GM11168 (cell line): ENCODE measurements around the gene RALA.

Experiments
- in situ Hi-C: fragments of 300-500 bp; cut with MboI; formaldehyde crosslinking; loops from one replicate; pipeline ENCODE4 v1.12.0; 2022; ENCODE audit warnings: low sequenced_read_pairs; ENCODE audit not compliant: unreplicated experiment

Gene RALA

DNA sequence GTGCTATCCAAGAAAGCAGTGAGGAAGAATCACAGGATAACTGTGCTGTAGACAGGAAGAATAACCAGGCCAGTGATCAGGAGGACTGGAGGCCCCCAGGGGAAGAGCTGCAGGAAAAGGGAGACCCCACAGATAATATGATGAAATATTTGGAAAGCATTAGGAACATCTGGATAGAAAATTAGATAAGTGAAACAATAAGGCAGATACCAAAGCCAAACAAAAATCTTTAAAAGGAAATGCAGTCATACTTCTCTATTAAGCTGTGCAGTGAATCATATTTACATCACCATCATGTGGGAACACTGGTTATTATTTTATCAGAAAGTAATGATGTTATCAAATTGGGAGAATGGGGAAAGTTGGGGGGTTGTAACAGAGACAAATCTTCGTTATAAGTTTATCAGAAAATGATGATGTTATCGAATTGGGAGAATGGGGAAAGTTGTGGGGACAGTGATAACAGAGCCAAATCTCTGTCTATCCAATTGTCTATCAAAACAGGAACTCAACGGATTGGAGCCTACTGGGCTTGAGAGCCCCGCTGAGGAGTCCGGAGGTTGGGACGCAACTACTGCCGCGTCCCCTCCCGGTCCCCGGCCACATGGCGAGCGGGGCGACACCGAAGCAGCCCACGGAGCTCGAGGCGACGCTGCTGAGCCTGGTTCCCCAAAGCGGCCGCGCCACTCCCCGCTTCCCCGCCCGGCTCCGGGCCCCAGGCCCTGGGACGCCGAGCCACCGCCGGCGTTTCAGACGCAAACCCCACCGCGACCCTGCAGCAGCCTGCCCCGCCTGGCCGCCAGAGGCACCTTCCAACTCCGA is 14.0 kb upstream of the RALA start:
- in situ Hi-C loops = no loop called here

DNA sequence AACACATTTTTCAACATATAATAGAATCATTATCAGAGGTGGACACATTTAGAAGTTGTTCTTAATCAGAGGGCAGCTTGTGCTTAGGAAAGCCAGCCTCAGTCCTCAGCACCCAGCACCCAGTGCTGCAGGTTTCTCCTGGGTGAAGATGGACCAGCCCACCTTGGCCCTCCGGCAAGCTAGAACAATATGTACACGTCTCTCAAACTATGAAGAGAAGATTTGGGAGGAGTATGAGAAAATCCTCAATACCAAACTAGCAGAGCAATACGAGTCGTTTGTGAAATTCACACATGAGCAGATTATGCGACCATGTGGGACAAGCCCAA is 13.5 kb upstream of the RALA start:
- in situ Hi-C loops = no loop called here

DNA sequence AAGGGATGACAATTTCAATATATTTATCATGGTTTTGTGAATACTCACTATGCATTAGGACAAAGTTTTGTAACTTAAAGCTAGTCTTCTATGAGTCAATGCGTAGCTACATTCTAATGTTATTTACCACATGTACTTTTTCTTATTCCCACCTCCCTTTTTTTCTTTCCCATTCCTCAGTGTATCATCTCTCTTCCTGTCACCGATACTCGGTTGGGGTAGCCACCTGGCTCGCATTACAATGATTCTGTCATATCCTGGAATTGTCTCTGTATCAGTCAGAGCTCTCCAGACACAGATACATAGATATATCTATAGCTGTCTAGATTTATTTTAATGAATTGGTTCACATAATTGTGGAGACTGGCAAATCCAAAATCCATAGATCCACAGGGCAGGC is 9.8 kb upstream of the RALA start:
- in situ Hi-C loops = no loop called here

DNA sequence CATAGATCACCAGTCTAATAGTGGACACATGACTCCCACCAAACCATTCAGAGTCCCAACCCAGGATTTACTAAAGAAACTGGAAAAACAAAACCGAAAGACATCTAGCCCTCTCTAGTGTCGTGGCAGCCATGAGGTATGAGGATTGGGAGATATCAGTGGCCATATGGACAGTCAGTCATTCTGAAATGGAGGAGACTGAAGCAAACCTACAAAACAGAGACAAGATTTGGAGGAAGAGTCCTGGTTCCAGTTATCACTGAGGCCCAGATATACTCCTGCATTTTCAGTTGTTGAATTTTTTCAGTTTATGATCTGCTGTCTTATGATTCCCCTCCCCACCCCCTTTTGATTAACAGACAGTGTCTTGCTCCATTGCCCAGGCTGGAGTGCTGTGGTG is 9.1 kb upstream of the RALA start:
- in situ Hi-C loops = no loop called here

DNA sequence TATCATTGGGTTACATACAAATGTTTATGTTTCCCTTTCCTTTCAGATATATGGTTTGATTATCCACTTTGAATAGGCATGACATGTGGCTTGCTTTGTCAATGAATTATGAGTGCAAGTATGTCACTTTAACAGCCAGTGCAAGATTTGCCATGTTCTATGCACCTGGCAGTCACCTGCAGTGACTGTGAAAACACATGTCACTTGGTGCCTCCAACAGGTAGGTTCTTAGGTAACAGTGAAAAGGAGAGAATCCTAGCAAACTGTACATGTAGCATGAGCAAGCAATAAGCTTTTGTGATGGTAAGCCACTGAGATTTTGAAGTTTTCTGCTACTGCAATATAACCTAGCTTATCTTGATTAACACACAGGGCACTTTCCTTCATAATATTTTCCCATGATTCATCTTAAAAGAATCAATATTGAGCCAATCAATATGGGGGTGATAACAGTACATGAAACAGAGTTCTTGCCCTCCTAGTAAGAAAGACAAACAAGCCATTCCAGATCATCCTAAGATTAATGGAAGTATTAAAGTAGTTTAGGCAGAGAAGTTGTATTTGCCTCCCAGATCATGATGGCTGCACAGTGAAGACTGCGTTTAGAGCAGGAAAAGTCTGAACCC is 7.9 kb upstream of the RALA start:
- in situ Hi-C loops = no loop called here

DNA sequence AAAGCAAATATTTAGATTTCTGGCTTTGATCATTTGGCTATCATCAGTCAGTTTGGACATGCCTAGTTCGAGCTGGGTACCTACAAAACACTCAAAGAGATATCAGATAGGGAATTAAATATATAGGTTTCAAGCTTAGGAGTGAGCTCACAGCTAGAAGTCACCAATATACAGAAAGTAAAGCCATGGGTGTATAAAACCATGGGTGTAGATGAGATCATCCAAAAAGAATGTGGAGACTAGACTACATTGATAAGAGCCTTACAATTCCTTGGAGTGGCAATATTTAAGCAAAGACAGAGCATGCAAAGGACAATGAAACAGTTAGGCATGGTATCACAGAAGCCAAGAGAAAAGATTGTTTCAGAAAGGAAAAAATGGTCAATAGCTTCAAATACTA is 7.2 kb upstream of the RALA start:
- in situ Hi-C loops = no loop called here

DNA sequence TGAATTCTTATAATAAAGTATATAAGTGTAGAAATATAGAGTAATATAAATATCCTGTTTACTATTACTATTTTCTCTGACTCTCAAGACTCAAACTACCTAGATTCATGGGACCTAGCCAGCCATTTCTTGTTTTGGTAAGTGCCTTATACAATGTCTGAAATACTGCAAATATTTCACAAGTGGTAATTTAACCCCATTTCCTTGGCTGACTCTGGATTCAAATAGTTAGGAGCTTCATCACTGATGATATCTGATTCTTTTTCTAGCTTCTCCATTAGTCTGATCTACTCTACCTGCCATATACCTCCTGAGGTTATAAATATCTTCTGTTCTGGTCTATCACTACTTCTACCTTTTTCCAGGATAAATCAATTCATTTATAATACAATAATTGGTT is 6.4 kb upstream of the RALA start:
- in situ Hi-C loops = no loop called here

DNA sequence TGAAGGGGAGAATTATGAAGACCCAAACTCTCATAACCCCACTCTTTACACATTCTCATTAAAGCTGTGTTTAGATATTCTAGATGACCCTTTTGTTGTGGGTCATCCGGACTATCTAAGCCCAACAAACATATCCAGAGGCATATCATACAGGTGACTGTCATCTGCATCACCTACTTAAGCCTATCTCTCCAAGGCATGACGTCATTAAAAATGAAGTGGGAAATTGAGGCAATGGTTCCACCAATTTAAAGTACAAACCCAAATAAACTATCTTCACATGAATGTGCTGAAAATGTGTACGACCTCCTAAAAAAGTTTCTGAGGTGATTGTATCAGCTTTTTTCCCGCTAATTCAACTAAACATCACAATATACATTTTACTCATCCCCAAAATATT is 4.5 kb upstream of the RALA start:
- in situ Hi-C loops = no loop called here

DNA sequence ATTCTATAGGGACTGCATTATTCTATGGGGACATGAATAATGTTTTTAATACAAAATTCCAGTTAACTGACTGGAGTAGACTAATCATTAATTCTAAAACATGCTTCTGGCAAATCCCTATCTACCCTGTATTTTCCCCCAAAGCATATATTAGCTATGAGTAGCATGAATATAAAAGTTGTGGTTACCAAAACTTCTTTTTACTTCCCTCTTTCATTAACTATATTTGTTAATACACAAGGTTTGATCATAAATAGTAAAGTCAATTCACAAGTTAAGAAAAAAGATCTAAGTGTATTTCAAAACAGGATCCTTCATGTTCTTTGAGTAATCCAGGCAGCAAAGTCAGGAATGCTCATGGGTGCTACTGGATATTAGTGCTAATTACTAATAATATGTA is 2.9 kb upstream of the RALA start:
- in situ Hi-C loops = no loop called here

DNA sequence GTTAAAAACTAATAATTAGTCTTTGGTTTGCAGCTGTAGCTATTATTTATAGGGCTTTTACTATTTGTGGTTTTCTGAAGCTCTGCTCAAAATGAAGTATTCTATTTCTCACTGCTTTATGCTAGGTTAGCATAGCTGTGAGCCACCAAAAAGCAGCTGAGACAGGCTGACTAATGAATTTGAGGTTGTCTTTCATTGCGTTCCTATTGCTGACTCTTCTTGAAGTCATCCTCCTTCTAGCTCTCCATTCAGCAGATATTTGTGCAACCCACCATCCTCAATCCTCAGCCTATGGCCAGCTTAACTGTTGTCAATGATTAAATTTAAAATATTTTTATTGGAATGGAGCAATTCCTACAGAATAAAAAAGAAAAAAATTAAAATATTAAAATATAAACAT is 2.1 kb upstream of the RALA start:
- in situ Hi-C loops = no loop called here

DNA sequence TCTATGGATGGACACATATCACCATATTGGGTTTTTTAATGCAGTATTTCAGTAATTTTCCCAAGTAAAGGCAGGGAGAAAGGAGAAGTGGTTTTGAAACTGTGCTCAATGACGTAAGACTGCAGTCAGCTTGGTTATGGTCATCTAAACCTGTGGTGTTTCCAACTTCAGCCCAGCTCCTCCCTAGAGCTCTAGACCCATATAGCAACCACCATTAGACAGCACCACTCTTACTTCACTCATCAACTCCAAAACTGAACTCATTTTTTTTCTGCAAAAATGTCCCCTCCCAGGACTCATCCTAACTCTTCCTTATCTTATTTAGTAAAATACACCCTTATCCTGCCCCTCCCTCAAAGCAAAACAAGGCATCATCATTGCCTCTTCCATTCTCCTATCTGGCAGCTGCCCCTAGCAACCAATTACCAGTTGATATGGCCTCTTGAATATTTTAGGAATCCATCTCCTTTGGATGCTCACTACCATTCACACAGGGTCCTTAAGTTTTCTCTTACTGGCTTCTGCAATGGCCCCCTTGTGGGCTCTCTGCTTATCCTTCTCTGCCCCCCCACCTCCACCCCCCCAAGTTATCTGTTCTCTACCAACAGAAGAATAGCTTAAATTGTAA is 1.5 kb upstream of the RALA start:
- in situ Hi-C loops = no loop called here

DNA sequence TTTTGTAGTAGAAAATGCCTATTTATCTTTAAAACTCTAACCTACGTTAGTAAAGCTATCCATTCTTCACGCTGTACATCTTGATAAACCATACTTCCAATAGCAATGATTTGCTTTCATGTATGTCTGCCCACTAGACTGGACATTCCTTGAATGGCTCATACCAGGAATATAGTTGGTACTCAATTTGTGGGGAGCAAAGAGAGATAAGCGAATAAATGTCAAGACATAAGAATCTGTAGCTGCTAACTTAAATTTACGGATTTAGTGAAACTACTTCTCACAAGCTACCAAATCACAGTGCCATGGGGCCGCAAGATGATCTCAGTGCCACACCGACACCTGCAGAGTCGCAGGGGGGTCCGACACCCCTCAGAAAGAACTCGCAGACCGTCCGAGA is 763 bp upstream of the RALA start:
- in situ Hi-C loops = no loop called here

DNA sequence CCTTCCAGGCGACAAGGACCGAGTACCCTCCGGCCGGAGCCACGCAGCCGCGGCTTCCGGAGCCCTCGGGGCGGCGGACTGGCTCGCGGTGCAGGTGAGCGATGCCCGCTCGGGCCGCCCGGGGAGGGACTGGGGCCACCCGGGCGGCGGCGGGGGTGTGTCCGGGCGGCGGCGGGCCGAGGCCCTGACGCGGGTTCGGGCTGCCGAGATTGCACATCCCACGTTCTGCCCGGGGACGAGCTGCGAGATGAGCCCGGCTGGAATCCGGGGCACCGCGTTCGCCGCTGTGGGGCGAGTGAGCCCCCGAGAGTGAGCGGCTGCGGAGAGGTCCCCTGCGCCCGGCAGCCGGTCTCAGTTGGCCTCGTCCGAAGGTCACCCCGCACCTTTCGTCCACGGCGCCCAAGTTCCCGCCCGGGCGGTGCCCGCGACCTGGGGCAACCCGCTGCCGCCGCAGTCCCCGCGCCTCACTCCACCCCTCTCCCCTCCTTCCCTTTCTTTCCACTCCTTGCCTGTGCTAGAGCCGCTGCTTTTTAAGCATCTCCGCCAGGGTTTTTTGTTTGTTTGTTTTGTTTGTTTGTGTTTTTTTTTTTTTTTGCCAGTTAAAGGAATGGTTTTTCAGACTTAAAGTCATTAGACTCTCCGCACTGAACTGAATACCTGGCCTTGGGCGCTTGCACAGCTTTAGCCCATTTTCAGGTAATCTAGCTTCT is 515 bp downstream of the RALA start:
- in situ Hi-C loops = no loop called here

DNA sequence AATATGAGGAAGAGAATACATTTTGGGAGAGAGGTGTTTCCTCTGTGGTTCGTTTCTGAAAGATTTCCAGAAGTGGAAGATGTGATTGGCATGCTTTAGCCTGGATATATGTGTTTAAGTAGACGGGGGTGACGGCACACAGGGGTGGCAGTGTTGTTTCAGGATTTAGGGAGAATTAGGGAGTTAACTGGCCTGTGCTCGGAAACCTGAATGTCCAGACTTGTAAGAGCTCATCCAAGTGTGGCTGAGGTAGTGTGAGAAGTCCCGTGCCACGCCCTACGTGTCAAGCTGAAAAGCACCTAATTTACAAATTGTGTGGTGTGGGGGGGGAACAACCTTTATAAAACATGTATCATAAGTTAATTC is 1.1 kb downstream of the RALA start:
- in situ Hi-C loops = no loop called here

DNA sequence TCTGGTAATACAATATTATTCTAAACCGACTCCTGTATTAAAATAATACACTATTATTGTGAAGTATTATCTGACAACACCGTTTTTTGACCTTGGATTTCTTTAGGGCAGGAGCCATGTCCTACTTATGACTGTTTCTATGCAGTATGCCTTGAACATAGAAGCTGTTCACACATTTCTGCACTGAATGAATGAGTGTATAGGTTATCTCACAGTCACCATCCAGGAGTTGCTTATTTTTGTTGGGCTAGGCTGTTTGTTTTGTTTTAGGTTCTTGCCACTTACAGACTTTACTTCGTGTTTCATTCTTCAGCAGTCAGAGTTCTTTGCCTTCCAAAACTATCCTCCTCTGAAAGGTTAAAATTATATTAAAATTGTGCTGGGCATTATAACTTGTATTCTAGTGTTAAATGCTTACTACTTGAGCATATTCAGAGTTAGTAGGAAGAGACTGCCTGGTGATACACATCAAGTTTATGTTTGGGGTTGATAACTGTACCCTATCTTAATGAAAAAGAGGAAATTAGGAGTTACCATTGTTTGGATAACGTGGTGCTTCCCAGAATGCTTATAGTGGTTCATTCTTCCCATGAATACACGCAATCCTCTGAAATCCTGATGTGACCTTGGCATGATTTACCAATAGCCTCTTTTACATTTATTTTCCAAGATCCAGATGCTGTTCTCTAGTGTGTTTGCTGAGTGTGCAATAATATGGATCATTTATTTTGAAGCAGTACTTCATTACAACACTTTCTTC is 1.7 kb downstream of the RALA start:
- in situ Hi-C loops = no loop called here

DNA sequence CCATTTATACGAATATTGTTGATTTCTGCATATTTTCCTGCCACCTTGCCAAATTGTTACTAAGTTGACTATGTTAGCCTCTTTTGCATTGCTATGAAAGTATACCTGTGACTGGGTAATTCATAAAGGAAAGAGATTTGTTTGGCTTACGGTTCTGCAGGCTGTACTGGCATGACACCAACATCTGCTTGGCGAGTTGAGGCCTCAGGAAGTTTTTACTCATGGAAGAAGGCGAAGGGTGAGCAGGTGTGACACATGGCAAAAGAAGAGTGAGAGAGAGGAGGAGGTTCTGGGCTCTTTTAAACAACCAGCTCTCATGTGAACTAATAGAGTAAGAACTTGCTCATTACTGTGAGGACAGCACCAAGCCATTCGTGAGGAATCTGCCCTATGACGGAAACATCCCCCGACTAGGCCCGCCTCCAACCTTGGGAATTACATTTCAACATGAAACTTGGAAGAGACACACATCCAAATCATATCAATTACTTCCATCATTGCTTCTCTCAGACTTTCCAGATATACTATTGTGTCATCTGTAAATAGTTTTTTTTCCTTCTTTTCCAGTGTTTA is 8.4 kb downstream of the RALA start:
- in situ Hi-C loops = no loop called here

DNA sequence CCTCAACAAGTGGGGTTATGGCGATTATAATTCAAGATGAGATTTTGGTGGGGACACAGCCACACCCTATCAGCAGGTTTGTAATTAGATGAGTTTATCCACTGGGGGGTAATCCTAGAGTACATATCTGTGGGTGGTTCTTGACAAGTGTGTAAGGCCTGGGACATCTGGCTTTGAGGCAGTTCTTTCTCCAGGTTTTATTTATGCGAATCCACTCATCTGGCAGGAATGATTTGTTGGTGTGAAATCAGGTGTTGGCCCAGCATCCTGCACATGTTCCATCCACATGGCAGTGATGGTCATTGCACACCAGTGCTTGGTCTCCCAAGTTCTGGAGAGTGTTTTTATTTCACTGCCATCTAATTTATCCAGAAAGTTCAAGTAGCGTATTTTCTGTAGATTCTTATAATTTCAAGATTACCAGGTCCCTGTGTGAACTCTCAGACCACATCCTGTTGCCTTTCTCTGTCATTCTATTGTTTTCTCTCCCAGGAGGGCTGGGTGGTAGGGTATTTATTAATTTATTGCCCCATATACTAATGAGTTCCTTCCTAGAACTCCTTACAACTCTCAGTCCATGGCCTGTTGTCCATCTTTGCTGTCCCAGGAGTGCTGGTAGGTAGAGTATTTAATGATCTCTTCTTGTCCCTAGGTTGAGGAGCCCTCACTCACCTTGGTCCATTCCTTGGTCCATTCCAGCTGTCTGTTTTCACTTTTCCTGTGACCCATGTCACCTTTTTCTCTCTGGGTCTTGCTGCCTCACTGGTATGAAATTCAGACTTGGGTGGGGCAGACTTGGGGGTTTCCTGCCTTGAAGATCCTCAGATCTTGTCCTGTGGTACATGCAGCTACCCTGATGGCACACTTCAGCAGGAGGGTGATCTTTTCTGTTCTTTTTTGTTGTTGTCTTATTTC is 10.4 kb downstream of the RALA start:
- in situ Hi-C loops = no loop called here

DNA sequence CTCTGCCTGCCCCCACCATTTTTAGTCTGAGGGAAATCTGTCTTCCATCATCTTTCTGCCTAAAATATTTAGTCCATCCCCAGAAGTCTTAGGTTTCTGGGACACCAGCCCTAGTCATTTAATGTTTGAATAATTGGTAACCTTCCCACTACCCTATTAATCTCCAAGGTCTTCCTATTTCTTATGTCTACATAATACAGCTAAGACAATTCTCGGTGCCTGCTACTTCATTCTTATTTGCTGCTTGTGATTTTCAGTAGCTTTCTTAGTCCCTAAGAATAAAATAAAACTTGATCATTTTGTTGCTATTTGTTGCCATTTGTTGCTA is 11.1 kb downstream of the RALA start:
- in situ Hi-C loops = no loop called here

DNA sequence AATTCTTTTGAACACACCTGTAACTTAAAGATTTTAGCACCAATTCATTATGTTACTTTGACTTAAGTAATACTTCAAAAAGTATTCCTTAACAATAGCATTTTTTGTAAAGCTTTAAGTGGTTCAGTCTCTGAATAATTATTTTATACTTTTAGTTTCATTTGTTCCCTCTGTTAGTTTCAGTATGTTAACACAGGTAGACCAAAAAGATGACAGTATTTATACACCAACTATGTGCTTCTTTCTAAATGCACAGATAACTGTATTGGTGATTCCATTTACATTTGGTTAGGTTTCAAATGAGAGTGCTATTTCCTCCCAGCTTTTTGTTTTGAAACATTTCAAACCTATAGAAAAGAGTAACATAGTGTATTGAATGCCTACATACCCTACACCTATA is 14.0 kb downstream of the RALA start:
- in situ Hi-C loops = no loop called here
